Measurements from ENCODE around the gene HEY2. TPM values are rescaled to one million over a fixed set of nuclear protein-coding genes. Genes with fewer than 3 reads are reported as not detected.

HEY2 gene
- total RNA-seq, 1 experiment from 2014 or later, result not detected

DNA sequence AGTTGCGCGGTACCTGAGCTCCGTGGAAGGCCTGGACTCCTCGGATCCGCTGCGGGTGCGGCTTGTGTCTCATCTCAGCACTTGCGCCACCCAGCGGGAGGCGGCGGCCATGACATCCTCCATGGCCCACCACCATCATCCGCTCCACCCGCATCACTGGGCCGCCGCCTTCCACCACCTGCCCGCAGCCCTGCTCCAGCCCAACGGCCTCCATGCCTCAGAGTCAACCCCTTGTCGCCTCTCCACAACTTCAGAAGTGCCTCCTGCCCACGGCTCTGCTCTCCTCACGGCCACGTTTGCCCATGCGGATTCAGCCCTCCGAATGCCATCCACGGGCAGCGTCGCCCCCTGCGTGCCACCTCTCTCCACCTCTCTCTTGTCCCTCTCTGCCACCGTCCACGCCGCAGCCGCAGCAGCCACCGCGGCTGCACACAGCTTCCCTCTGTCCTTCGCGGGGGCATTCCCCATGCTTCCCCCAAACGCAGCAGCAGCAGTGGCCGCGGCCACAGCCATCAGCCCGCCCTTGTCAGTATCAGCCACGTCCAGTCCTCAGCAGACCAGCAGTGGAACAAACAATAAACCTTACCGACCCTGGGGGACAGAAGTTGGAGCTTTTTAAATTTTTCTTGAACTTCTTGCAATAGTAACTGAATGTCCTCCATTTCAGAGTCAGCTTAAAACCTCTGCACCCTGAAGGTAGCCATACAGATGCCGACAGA lies 9.9 kb downstream of the HEY2 start:
- Histone ChIP-seq H3K27ac (ENCODE audit: low read length) (no peak overlapping the region), H3K4me3 (ENCODE audit: low read depth in 2 of 2, low read length in 2 of 2) (no peak overlapping the region), H3K4me1 (ENCODE audit: control insufficient read depth, insufficient read depth, low read length) (no peaks in the 10 kb centered on the region), H3K9me3 (ENCODE audit: control insufficient read depth, insufficient read depth, low read depth, low read length) (no peaks in the 10 kb centered on the region), H3K36me3 (ENCODE audit: control insufficient read depth, insufficient read depth, low read length) (no peaks in the 10 kb centered on the region), H3K27me3 (ENCODE audit: control insufficient read depth, insufficient read depth, low read length) (peaks cover 42% of the 10 kb centered on the region)
- DNase-seq (ENCODE audit: low read depth, low spot score) (no peak), ATAC-seq (peak; percentile 64; the same call in 1 of the 2 replicates)
- in situ Hi-C loops (cut with HindIII; ENCODE audit: low pct_unique_long_range_greater_than_20kb, low sequenced_read_pairs) (no loop called here), intact Hi-C loops (cut with micrococcal nuclease; ENCODE audit: unreplicated experiment) (no loop called here)
- TF ChIP-seq, protein P1, sequence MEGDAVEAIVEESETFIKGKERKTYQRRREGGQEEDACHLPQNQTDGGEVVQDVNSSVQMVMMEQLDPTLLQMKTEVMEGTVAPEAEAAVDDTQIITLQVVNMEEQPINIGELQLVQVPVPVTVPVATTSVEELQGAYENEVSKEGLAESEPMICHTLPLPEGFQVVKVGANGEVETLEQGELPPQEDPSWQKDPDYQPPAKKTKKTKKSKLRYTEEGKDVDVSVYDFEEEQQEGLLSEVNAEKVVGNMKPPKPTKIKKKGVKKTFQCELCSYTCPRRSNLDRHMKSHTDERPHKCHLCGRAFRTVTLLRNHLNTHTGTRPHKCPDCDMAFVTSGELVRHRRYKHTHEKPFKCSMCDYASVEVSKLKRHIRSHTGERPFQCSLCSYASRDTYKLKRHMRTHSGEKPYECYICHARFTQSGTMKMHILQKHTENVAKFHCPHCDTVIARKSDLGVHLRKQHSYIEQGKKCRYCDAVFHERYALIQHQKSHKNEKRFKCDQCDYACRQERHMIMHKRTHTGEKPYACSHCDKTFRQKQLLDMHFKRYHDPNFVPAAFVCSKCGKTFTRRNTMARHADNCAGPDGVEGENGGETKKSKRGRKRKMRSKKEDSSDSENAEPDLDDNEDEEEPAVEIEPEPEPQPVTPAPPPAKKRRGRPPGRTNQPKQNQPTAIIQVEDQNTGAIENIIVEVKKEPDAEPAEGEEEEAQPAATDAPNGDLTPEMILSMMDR (IDR thresholded peaks at IDR 0.05), result peak; percentile 77
- TF ChIP-seq, protein P2, sequence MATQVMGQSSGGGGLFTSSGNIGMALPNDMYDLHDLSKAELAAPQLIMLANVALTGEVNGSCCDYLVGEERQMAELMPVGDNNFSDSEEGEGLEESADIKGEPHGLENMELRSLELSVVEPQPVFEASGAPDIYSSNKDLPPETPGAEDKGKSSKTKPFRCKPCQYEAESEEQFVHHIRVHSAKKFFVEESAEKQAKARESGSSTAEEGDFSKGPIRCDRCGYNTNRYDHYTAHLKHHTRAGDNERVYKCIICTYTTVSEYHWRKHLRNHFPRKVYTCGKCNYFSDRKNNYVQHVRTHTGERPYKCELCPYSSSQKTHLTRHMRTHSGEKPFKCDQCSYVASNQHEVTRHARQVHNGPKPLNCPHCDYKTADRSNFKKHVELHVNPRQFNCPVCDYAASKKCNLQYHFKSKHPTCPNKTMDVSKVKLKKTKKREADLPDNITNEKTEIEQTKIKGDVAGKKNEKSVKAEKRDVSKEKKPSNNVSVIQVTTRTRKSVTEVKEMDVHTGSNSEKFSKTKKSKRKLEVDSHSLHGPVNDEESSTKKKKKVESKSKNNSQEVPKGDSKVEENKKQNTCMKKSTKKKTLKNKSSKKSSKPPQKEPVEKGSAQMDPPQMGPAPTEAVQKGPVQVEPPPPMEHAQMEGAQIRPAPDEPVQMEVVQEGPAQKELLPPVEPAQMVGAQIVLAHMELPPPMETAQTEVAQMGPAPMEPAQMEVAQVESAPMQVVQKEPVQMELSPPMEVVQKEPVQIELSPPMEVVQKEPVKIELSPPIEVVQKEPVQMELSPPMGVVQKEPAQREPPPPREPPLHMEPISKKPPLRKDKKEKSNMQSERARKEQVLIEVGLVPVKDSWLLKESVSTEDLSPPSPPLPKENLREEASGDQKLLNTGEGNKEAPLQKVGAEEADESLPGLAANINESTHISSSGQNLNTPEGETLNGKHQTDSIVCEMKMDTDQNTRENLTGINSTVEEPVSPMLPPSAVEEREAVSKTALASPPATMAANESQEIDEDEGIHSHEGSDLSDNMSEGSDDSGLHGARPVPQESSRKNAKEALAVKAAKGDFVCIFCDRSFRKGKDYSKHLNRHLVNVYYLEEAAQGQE (IDR thresholded peaks at IDR 0.05; ENCODE audit: insufficient read depth in 1 of 2, low read depth in 2 of 2, low read length in 1 of 2), result no peak
- ChIA-PET CTCF (no interaction called here), POLR2A (no interaction called here)
- BruUV-seq (replicated peaks), result no TSS peak

DNA sequence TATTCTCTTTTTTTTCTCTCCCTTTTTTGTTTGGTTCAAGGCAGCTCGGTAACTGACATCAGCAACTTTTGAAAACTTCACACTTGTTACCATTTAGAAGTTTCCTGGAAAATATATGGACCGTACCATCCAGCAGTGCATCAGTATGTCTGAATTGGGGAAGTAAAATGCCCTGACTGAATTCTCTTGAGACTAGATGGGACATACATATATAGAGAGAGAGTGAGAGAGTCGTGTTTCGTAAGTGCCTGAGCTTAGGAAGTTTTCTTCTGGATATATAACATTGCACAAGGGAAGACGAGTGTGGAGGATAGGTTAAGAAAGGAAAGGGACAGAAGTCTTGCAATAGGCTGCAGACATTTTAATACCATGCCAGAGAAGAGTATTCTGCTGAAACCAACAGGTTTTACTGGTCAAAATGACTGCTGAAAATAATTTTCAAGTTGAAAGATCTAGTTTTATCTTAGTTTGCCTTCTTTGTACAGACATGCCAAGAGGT lies 10.6 kb downstream of the HEY2 start:
- no peak for DNase-seq (ENCODE audit: low read depth, low spot score)

More for the DNA sequence above, 10.6 kb downstream of the HEY2 start:
- H3K27ac ChIP-seq (ENCODE audit: low read length), result no peak overlapping the region
- ChIA-PET POLR2A (no interaction called here), CTCF (no interaction called here)
- no peak for ATAC-seq
- no peaks in the 10 kb centered on the region for H3K4me1 ChIP-seq (ENCODE audit: control insufficient read depth, insufficient read depth, low read length)
- no peaks in the 10 kb centered on the region for H3K36me3 ChIP-seq (ENCODE audit: control insufficient read depth, insufficient read depth, low read length)
- intact Hi-C loops (cut with micrococcal nuclease; ENCODE audit: unreplicated experiment), result no loop called here
- no peak overlapping the region for H3K4me3 ChIP-seq (ENCODE audit: low read depth in 2 of 2, low read length in 2 of 2)
- H3K9me3 ChIP-seq (ENCODE audit: control insufficient read depth, insufficient read depth, low read depth, low read length), result no peaks in the 10 kb centered on the region
- BruUV-seq (replicated peaks), result no TSS peak
- in situ Hi-C loops (cut with HindIII; ENCODE audit: low pct_unique_long_range_greater_than_20kb, low sequenced_read_pairs), result no loop called here
- peaks cover 39% of the 10 kb centered on the region for H3K27me3 ChIP-seq (ENCODE audit: control insufficient read depth, insufficient read depth, low read length)
- TF ChIP-seq SIN3A (IDR thresholded peaks at IDR 0.05; ENCODE audit: borderline replicate concordance, insufficient read depth, low read depth, low read length) (no peak), TCF7L2 (IDR thresholded peaks at IDR 0.05; ENCODE audit: low read depth, low read length) (no peak), POLR2AphosphoS5 (IDR thresholded peaks at IDR 0.05; ENCODE audit: low read depth, low read length) (no peak)
- TF ChIP-seq, protein P1 (IDR thresholded peaks at IDR 0.05), result no peak
- TF ChIP-seq, protein P2 (IDR thresholded peaks at IDR 0.05; ENCODE audit: insufficient read depth in 1 of 2, low read depth in 2 of 2, low read length in 1 of 2), result no peak
